BJ (cell line): ENCODE measurements around the gene MIER2. TPM values are rescaled to one million over a fixed set of nuclear protein-coding genes. Genes with fewer than 3 reads are reported as not detected.

Experiments used
- CTCF ChIA-PET: fragments of 350-600 bp; formaldehyde crosslinking; extraction: SDS; loops from one replicate; lab custom pipeline; 2021; ENCODE audit warnings: antibody characterized with exemption, inconsistent platforms; lab: Yijun Ruan, JAX
- POLR2A ChIA-PET: fragments of 300-600 bp; sonication (Branson Sonifier 250); formaldehyde crosslinking; extraction: SDS; loops from one replicate; lab custom pipeline; 2021; ENCODE audit warnings: antibody characterized with exemption; lab: Charles Lee
- DNase-seq: peaks from one replicate; pipeline ENCODE4 v3.0.0-alpha.2; 2011; ENCODE audit warnings: low read depth
- H3K27me3 ChIP-seq: 2 replicates; pipeline ENCODE4 v1.6.0; 2011; ENCODE audit warnings: low read length; ENCODE audit not compliant: control insufficient read depth, insufficient read depth
- H3K36me3 ChIP-seq: 2 replicates; pipeline ENCODE4 v1.5.1; 2011; ENCODE audit warnings: low read length; ENCODE audit not compliant: control insufficient read depth, insufficient read depth
- H3K4me3 ChIP-seq: 2 replicates; pipeline ENCODE4 v1.5.1; 2011; ENCODE audit warnings: low read depth, mild to moderate bottlenecking, control low read depth, low read length
- CTCF ChIP-seq: IDR thresholded peaks from 2 replicates; pipeline ENCODE4 v1.5.1; 2011; ENCODE audit warnings: low read depth, mild to moderate bottlenecking, control low read depth, inconsistent platforms, low read length, moderate library complexity; ENCODE audit not compliant: insufficient read depth
- polyA plus RNA-seq: library from polyadenylated mRNA; depleted of rRNA; stranded (reverse); fragments of >200 nt; gene quantifications from 2 replicates; pipeline ENCODE4 v1.2.3, GENCODE V29; 2011

Gene MIER2
- polyA plus RNA-seq, 1 experiment = 14.8 TPM

GRCh38 chr19:379796-380195, 35.2 kb upstream of the MIER2 start:
- Histone ChIP-seq H3K27me3 (0 out of 2 replicates have a peak, but pooled peaks cover 1% of the 10 kb centered on the region), H3K36me3 (no peaks in the 10 kb centered on the region), H3K4me3 (no peak overlapping the region)
- CTCF ChIA-PET = no interaction called here
- DNase-seq = no peak
- TF ChIP-seq CTCF = no peak
- POLR2A ChIA-PET = no interaction called here

GRCh38 chr19:378706-379105, 34.1 kb upstream of the MIER2 start:
- POLR2A ChIA-PET = no interaction called here
- no peak for TF ChIP-seq CTCF
- no peaks in the 10 kb centered on the region for H3K36me3 ChIP-seq

GRCh38 chr19:377801-378581, 33.4 kb upstream of the MIER2 start:
- Histone ChIP-seq H3K27me3 (peaks cover 11% of the 10 kb centered on the region), H3K4me3 (no peak overlapping the region), H3K36me3 (no peaks in the 10 kb centered on the region)
- no peak for DNase-seq
- ChIA-PET POLR2A (no interaction called here), CTCF (interaction anchor here (0.6 kb wide), 1 partner anchor 12 kb away, joined by 4 read pairs; no protein-coding TSS in a partner anchor)
- TF ChIP-seq CTCF = peak; percentile 28

More at GRCh38 chr19:378706-379105, 34.1 kb upstream of the MIER2 start:
- Histone ChIP-seq H3K27me3 (peaks cover 10% of the 10 kb centered on the region), H3K4me3 (no peak overlapping the region)
- CTCF ChIA-PET = interaction anchor here (0.6 kb wide), 1 partner anchor 12 kb away, joined by 4 read pairs; no protein-coding TSS in a partner anchor
- DNase-seq = no peak

GRCh38 chr19:376111-376470, 31.5 kb upstream of the MIER2 start:
- no peak for TF ChIP-seq CTCF
- Histone ChIP-seq H3K4me3 (no peak overlapping the region), H3K27me3 (peaks cover 17% of the 10 kb centered on the region), H3K36me3 (no peaks in the 10 kb centered on the region)
- no peak for DNase-seq
- CTCF ChIA-PET = no interaction called here
- POLR2A ChIA-PET = no interaction called here

- Histone ChIP-seq H3K27me3 (peaks cover 19% of the 10 kb centered on the region), H3K4me3 (no peak overlapping the region), H3K36me3 (no peaks in the 10 kb centered on the region)
- DNase-seq = no peak
- TF ChIP-seq CTCF = no peak
- ChIA-PET CTCF (no interaction called here), POLR2A (no interaction called here)
Observed at GRCh38 chr19:375395-376110, 31.0 kb upstream of the MIER2 start.
